Left lobe of liver (tissue), 2 donors: Measurements from ENCODE around the gene NSMF. TPM values are rescaled to one million over a fixed set of nuclear protein-coding genes. Genes with fewer than 3 reads are reported as not detected.
A peak's percentile ranks its signal among the peaks of the same experiment; 100 is the strongest.

Experiments
- ATAC-seq: fragments of 200-7000 bp; cut with Tn5 transposase; one replicate; pipeline ENCODE4 v1.9.1; 2020; ENCODE audit warnings: mild to moderate bottlenecking, moderate library complexity
- DNase-seq: peaks from one replicate; pipeline ENCODE4 v3.0.0-alpha.2; 2020; ENCODE audit warnings: low spot score
- total RNA-seq: library from RNA; stranded (reverse); gene quantifications from one replicate; pipeline ENCODE4 v1.2.1, GENCODE V29; 2021
- donor health status: DM: no; HTN: no; CAD: no; lungs with moderate emphysema.
- donor health status: DM: no; HTN: yes; CAD: no.

NSMF gene, protein sequence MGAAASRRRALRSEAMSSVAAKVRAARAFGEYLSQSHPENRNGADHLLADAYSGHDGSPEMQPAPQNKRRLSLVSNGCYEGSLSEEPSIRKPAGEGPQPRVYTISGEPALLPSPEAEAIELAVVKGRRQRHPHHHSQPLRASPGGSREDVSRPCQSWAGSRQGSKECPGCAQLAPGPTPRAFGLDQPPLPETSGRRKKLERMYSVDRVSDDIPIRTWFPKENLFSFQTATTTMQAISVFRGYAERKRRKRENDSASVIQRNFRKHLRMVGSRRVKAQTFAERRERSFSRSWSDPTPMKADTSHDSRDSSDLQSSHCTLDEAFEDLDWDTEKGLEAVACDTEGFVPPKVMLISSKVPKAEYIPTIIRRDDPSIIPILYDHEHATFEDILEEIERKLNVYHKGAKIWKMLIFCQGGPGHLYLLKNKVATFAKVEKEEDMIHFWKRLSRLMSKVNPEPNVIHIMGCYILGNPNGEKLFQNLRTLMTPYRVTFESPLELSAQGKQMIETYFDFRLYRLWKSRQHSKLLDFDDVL
- total RNA-seq: 23.0 TPM

DNA sequence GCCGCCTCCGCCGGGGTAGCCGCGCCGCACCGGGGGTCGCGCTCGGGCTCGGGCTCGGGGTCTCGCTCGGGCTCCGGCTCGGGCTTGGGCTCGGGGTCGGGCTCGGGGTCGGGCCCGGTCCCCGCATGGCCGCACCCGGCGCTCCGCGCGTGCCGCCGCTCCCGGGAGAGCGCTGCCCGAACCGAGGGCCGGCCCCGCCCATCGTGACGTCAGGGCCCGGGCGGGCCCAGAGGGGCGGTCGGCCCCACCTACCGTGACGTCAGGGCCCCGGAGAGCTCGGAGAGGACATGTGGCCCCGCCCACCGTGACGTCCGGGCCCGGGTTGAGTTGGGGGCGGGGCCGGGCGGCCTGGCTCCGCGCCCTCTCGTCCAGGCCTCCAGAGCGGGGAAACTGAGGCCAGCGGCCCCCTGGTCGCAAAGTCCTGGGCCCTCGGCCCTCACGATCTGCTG, at the start of gene NSMF:
TSS of gene NSMF (minus strand) at position 183 of the 449 bp plus-strand sequence. CDS start 232 bp downstream, outside the sequence.
- peak; percentile 80 for ATAC-seq
- DNase-seq: peak; percentile 96

- DNase-seq (no peak), ATAC-seq (peak; percentile 12)
These were observed 47.6 kb upstream of the NSMF start for GRCh38 chr9:137506702-137507171.

DNA sequence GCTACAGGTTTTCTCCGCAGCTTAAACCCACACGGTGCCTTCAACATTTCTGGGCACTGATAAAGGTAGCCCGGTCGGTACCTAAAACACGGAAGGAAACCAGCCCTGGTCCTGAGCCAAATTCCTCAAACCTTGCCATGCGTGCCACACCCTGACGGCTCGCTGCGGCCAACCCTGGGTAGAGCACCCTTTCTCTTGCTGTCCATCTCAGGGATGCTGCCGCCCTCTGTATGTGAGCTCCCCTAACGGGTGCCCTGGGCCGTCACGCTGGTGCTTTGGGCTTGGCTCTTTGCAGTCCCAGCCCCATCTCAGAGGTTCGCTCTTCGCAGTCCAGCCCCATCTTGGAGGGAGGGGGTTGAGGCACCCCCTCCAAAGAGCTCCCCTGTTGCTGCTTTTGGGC, 47.1 kb upstream of the NSMF start:
- ATAC-seq: peak; percentile 19
- no peak for DNase-seq

GRCh38 chr9:137505421-137506140, 46.4 kb upstream of the NSMF start:
- no peak for ATAC-seq
- DNase-seq: no peak

DNA sequence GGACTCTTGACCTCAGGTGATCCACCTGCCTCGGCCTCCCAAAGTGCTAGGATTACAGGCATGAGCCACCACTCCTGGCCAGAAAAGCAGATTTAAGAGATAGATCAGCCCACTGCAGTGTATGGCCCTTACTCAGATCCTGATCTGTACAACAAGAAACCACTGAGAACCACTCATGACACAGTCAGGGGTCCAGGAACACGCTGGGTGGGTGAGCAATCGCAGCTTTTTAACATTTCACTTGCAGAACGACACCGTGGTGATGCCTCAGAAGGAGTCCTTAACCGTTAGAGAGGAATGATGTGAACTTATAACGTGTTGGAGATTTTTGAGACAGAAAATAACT, 45.3 kb upstream of the NSMF start:
- no peak for DNase-seq

DNA sequence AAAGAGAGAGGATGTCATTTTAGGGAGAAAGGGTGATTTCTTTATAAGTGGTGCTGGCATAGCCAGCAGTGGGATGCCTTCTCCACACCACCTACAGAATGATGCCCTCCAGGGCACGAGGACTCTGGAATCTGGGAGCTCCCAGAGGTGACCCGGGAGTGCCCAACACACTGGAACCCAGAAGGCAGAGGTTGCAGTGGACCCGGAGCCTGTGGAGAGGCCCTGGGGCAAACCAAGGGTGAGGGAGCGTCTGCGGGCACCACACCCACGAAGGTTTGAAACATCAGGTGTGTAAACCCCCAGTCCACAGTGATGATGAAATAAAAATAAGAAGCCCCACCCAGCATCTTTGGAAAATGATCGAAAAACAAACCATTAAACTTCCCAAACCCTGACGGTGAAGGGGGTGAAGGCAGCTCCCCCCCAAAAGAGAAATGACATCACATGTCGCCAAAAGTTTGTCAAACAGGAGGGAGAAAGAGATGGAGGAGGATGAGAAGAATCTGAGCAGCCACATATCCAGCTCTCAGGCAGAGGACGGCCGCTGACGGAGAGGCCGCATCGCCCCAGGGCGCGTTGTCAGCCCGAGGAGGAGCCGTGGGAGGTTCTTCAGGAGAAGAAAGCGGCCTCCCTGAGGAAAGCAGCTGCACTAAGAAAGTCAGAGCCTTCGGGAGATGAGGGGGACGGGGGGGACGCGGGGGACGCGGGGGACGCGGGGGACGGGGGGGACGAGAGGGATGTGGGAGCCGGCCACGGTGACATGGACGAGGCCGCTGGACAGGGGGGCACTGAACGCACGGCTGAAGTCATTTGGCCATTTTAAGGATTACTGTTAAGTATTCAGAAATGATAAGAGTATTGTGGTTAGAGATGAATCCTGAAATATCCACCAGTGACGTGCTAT, 43.1 kb upstream of the NSMF start:
- no peak for DNase-seq
- ATAC-seq: no peak

More for the DNA sequence above, 45.3 kb upstream of the NSMF start:
- ATAC-seq: no peak

DNA sequence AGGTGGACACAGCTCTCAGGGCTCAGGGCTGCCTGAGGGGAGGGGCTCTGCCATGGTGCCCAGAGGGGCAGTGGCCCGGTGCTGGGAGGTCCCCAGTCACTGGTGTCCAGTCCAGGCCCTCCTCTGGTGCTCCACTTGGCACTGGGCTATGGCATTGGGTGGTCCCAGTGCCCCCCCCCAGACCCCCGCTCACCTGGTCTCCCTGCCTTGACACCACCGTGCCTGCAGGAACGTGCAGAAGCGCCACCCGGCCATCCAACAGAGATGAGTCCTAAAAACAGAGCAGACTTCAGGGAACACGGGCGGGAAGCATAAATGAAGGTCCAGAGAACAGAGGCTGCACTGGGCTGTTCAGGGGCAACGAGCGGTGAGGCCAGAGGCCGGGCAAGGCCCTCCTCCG, 42.3 kb upstream of the NSMF start:
- ATAC-seq (no peak), DNase-seq (no peak)

- ATAC-seq (no peak), DNase-seq (no peak)
These were observed 41.7 kb upstream of the NSMF start for GRCh38 chr9:137500666-137501397.

GRCh38 chr9:137499858-137500661, 40.9 kb upstream of the NSMF start:
- DNase-seq (no peak), ATAC-seq (no peak)

DNA sequence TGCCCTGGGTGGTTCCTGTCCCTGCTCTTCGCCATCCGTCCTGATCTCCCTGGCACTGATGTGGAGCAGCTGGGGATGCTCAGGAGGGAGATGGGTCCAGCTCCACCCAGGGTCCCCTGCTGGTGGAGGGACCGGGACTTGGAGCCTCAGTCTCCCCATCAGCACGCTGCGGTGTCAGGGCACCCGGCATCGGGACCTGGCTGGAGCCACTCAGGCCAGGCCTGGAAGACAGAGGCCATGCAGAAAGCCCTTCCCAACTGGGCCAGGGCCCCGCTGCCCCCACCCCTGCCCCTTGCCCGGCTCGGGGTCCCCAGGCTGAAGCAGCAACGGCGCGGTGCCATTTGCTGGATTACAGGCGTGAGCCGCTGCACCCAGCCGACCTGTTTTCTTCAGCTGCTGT, 40.3 kb upstream of the NSMF start:
- ATAC-seq: no peak
- DNase-seq: no peak

DNA sequence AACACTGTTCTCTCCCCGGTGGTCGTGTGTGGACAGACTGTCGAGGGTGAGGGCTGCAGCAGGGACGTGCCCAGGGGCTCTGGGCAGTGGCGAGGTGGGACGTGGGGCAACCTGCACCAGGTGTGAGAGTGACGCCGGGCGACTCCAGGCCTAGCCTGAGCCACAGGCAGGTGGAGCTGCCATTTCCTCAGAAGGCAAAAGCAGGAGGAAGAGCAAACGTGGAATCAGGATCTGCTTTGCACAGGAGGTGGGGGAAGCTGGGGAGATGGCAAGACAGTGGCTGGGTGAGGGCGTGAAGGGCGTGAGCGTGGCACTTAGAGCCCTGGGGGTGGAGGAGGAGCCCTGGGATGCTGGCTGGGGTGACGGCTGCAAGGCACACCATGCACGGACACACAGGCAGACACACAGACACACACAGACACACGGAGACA, 39.6 kb upstream of the NSMF start:
- ATAC-seq: no peak
- no peak for DNase-seq

- DNase-seq: no peak
These were observed 39.0 kb upstream of the NSMF start for GRCh38 chr9:137497921-137498719.

GRCh38 chr9:137496601-137497375, 37.7 kb upstream of the NSMF start:
- ATAC-seq (no peak), DNase-seq (no peak)

More at GRCh38 chr9:137497921-137498719, 39.0 kb upstream of the NSMF start:
- no peak for ATAC-seq

GRCh38 chr9:137494550-137495351, 35.6 kb upstream of the NSMF start:
- no peak for ATAC-seq
- no peak for DNase-seq

GRCh38 chr9:137494104-137494544, 35.0 kb upstream of the NSMF start:
- ATAC-seq: peak; percentile 51
- no peak for DNase-seq

- no peak for ATAC-seq
- no peak for DNase-seq
These were observed 34.4 kb upstream of the NSMF start for GRCh38 chr9:137493364-137494103.
